Dedifferentiated amniotic fluid mesenchymal stem cell (primary cell): ENCODE measurements around the gene RASGRP4.
"Not testable (repeated sequence)": the region's sequence is repeated elsewhere in the genome, so short reads cannot be mapped to it uniquely, and the experiment has no call there.

Experiments used
- DNase-seq: peaks from one replicate; pipeline ENCODE4 v3.0.0-alpha.2; 2016; ENCODE audit errors: extremely low spot score

The RASGRP4 gene

GRCh38 chr19:38413416-38413815, 12.6 kb downstream of the RASGRP4 start:
- DNase-seq, result no peak

- DNase-seq, result no peak
Measured at GRCh38 chr19:38412961-38413360, 13.1 kb downstream of the RASGRP4 start.

- DNase-seq, result no peak
Measured at GRCh38 chr19:38412491-38412890, 13.5 kb downstream of the RASGRP4 start.

- not testable (repeated sequence) for DNase-seq
Measured at GRCh38 chr19:38411898-38412297, 14.1 kb downstream of the RASGRP4 start.

- no peak for DNase-seq
Measured at GRCh38 chr19:38411041-38411712, 14.8 kb downstream of the RASGRP4 start.

GRCh38 chr19:38410407-38410806, 15.6 kb downstream of the RASGRP4 start:
- not testable (repeated sequence) for DNase-seq

- DNase-seq, result no peak
Measured at GRCh38 chr19:38409631-38410133, 16.3 kb downstream of the RASGRP4 start.

- no peak for DNase-seq
Measured at GRCh38 chr19:38405276-38405675, 20.7 kb downstream of the RASGRP4 start.

GRCh38 chr19:38404858-38405257, 21.2 kb downstream of the RASGRP4 start:
- DNase-seq, result no peak

- DNase-seq, result peak; percentile 94
Measured at GRCh38 chr19:38402967-38403674, 22.9 kb downstream of the RASGRP4 start, which contains the start of gene FAM98C. FAM98C (plus strand) TSS chr19:38403093; CDS start chr19:38403154, 61 bp downstream.

GRCh38 chr19:38402623-38402966, 23.4 kb downstream of the RASGRP4 start:
- no peak for DNase-seq

GRCh38 chr19:38401148-38401547, 24.9 kb downstream of the RASGRP4 start:
- DNase-seq, result no peak

GRCh38 chr19:38400361-38400760, 25.7 kb downstream of the RASGRP4 start:
- no peak for DNase-seq

GRCh38 chr19:38399537-38399936, 26.5 kb downstream of the RASGRP4 start:
- no peak for DNase-seq

- no peak for DNase-seq
Measured at GRCh38 chr19:38399081-38399480, 26.9 kb downstream of the RASGRP4 start.

GRCh38 chr19:38395381-38396114, 30.5 kb downstream of the RASGRP4 start:
- no peak for DNase-seq

GRCh38 chr19:38394488-38394887, 31.5 kb downstream of the RASGRP4 start:
- no peak for DNase-seq

- no peak for DNase-seq
Measured at GRCh38 chr19:38392707-38393308, 33.2 kb downstream of the RASGRP4 start.

- no peak for DNase-seq
Measured at GRCh38 chr19:38391911-38392464, 34.0 kb downstream of the RASGRP4 start.

- no peak for DNase-seq
Measured at GRCh38 chr19:38389957-38390924, 35.8 kb downstream of the RASGRP4 start.
